ENCODE measurements around the gene NOP56.
"Not testable (repeated sequence)": the region's sequence is repeated elsewhere in the genome, so short reads cannot be mapped to it uniquely, and the experiment has no call there.

NOP56 gene

GRCh38 chr20:2680046-2680445 lies 27.6 kb downstream of the NOP56 start:
- Mint-ChIP-seq H3K36me3 (ENCODE audit: insufficient read depth) (no peaks in the 10 kb centered on the region), H3K4me3 (no peak overlapping the region), H3K9me3 (no peaks in the 10 kb centered on the region), H3K27ac (no peak overlapping the region), H3K4me1 (ENCODE audit: low read depth in 2 of 2) (no peaks in the 10 kb centered on the region), H3K27me3 (peaks cover 28 to 57% of the 10 kb centered on the region in 2 donors)
- no peak for DNase-seq
- no peak for ATAC-seq (replicated peaks)

- H3K27ac Mint-ChIP-seq; H3K4me1 Mint-ChIP-seq (ENCODE audit: low read depth in 2 of 2); H3K36me3 Mint-ChIP-seq (ENCODE audit: insufficient read depth); H3K4me3 Mint-ChIP-seq; H3K9me3 Mint-ChIP-seq; DNase-seq; ATAC-seq (replicated peaks): not testable (repeated sequence)
- H3K27me3 Mint-ChIP-seq: peaks cover 28 to 57% of the 10 kb centered on the region in 2 donors
Measured at GRCh38 chr20:2682040-2682439, 29.6 kb downstream of the NOP56 start.

GRCh38 chr20:2684817-2685216 lies 32.4 kb downstream of the NOP56 start:
- H3K4me3 Mint-ChIP-seq; ATAC-seq (replicated peaks); H3K9me3 Mint-ChIP-seq; H3K4me1 Mint-ChIP-seq (ENCODE audit: low read depth in 2 of 2); DNase-seq; H3K36me3 Mint-ChIP-seq (ENCODE audit: insufficient read depth); H3K27ac Mint-ChIP-seq: not testable (repeated sequence)
- H3K27me3 Mint-ChIP-seq: peaks cover 27 to 38% of the 10 kb centered on the region in 2 donors

GRCh38 chr20:2687514-2687913 lies 35.1 kb downstream of the NOP56 start:
- H3K27me3 Mint-ChIP-seq: peaks cover 15 to 24% of the 10 kb centered on the region in 2 donors
- peaks cover 14% of the 10 kb centered on the region for H3K36me3 Mint-ChIP-seq (ENCODE audit: insufficient read depth)
- H3K9me3 Mint-ChIP-seq: no peaks in the 10 kb centered on the region
- H3K4me1 Mint-ChIP-seq (ENCODE audit: low read depth in 2 of 2): peaks cover 16 to 19% of the 10 kb centered on the region in 2 donors
- H3K27ac Mint-ChIP-seq: no peak overlapping the region
- peak overlapping the region in 1 of 2 donors; percentile 48 for H3K4me3 Mint-ChIP-seq
- DNase-seq (no peak), ATAC-seq (replicated peaks) (no peak)

- DNase-seq: peak; percentile 80 to 85 (median 82)
- H3K27ac Mint-ChIP-seq: peak overlapping the region in 1 of 2 donors; percentile 56
- no peaks in the 10 kb centered on the region for H3K9me3 Mint-ChIP-seq
- H3K4me3 Mint-ChIP-seq: peak overlapping the region; percentile 48 to 55
- H3K4me1 Mint-ChIP-seq (ENCODE audit: low read depth in 2 of 2): peaks cover 16 to 19% of the 10 kb centered on the region in 2 donors
- peak; percentile 92 for ATAC-seq (replicated peaks)
- peaks cover 12 to 18% of the 10 kb centered on the region in 2 donors for H3K27me3 Mint-ChIP-seq
- peaks cover 14% of the 10 kb centered on the region for H3K36me3 Mint-ChIP-seq (ENCODE audit: insufficient read depth)
Measured at GRCh38 chr20:2688041-2688591, 35.7 kb downstream of the NOP56 start.

GRCh38 chr20:2690213-2690612 lies 37.8 kb downstream of the NOP56 start:
- peaks cover 17 to 27% of the 10 kb centered on the region in 2 donors for H3K27me3 Mint-ChIP-seq
- H3K4me3 Mint-ChIP-seq: no peak overlapping the region
- no peak for DNase-seq
- peaks cover 14% of the 10 kb centered on the region for H3K36me3 Mint-ChIP-seq (ENCODE audit: insufficient read depth)
- peaks cover 16 to 19% of the 10 kb centered on the region in 2 donors for H3K4me1 Mint-ChIP-seq (ENCODE audit: low read depth in 2 of 2)
- H3K9me3 Mint-ChIP-seq: no peaks in the 10 kb centered on the region
- no peak overlapping the region for H3K27ac Mint-ChIP-seq
- no peak for ATAC-seq (replicated peaks)

GRCh38 chr20:2690718-2691117 lies 38.3 kb downstream of the NOP56 start:
- Mint-ChIP-seq H3K36me3 (ENCODE audit: insufficient read depth) (peaks cover 14% of the 10 kb centered on the region), H3K4me3 (peak overlapping the region; percentile 95 to 96), H3K27ac (peak overlapping the region in 1 of 2 donors; percentile 94), H3K27me3 (peaks cover 20 to 32% of the 10 kb centered on the region in 2 donors), H3K9me3 (no peaks in the 10 kb centered on the region), H3K4me1 (ENCODE audit: low read depth in 2 of 2) (peaks cover 16 to 19% of the 10 kb centered on the region in 2 donors)
- ATAC-seq (replicated peaks): no peak
- no peak for DNase-seq

- H3K4me3 Mint-ChIP-seq: peak overlapping the region; percentile 95 to 96
- peaks cover 24 to 36% of the 10 kb centered on the region in 2 donors for H3K27me3 Mint-ChIP-seq
- no peaks in the 10 kb centered on the region for H3K9me3 Mint-ChIP-seq
- peaks cover 16 to 19% of the 10 kb centered on the region in 2 donors for H3K4me1 Mint-ChIP-seq (ENCODE audit: low read depth in 2 of 2)
- peak overlapping the region in 1 of 2 donors; percentile 94 for H3K27ac Mint-ChIP-seq
- ATAC-seq (replicated peaks): no peak
- peaks cover 14% of the 10 kb centered on the region for H3K36me3 Mint-ChIP-seq (ENCODE audit: insufficient read depth)
- DNase-seq: no peak
Measured at GRCh38 chr20:2691127-2691526, 38.7 kb downstream of the NOP56 start.

- Mint-ChIP-seq H3K27ac (peak overlapping the region; percentile 85 to 94), H3K4me3 (peak overlapping the region; percentile 95 to 96), H3K9me3 (no peaks in the 10 kb centered on the region), H3K4me1 (ENCODE audit: low read depth in 2 of 2) (peaks cover 16 to 19% of the 10 kb centered on the region in 2 donors), H3K27me3 (peaks cover 29 to 41% of the 10 kb centered on the region in 2 donors), H3K36me3 (ENCODE audit: insufficient read depth) (peaks cover 14% of the 10 kb centered on the region)
- DNase-seq: no peak
- ATAC-seq (replicated peaks): no peak
Measured at GRCh38 chr20:2691663-2692035, 39.2 kb downstream of the NOP56 start.

GRCh38 chr20:2692036-2692885 lies 39.8 kb downstream of the NOP56 start, which contains the start of gene EBF4:
Gene EBF4, plus strand, starts transcription at chr20:2692780. Its CDS starts 866 bp downstream, at chr20:2693646.
- ATAC-seq (replicated peaks) (peak; percentile 11), DNase-seq (no peak)
- Mint-ChIP-seq H3K27me3 (peaks cover 32 to 47% of the 10 kb centered on the region in 2 donors), H3K4me1 (ENCODE audit: low read depth in 2 of 2) (peaks cover 16 to 19% of the 10 kb centered on the region in 2 donors), H3K36me3 (ENCODE audit: insufficient read depth) (peaks cover 14% of the 10 kb centered on the region), H3K9me3 (no peaks in the 10 kb centered on the region), H3K27ac (peak within 1 kb of the TSS; percentile 85 to 94), H3K4me3 (peak within 1 kb of the TSS; percentile 95 to 96)

GRCh38 chr20:2692886-2693285 lies 40.5 kb downstream of the NOP56 start:
- ATAC-seq (replicated peaks) (peak; percentile 22), DNase-seq (peak in 2 of 3 experiments; percentile 22 to 27)
- Mint-ChIP-seq H3K27ac (no peak overlapping the region), H3K4me1 (ENCODE audit: low read depth in 2 of 2) (peaks cover 16 to 17% of the 10 kb centered on the region in 2 donors), H3K9me3 (no peaks in the 10 kb centered on the region), H3K4me3 (no peak overlapping the region), H3K27me3 (peaks cover 32 to 49% of the 10 kb centered on the region in 2 donors), H3K36me3 (ENCODE audit: insufficient read depth) (peaks cover 14% of the 10 kb centered on the region)

GRCh38 chr20:2693286-2694007 lies 41.0 kb downstream of the NOP56 start:
- DNase-seq: peak; percentile 45 to 51 (median 46)
- Mint-ChIP-seq H3K27ac (no peak overlapping the region), H3K9me3 (no peaks in the 10 kb centered on the region), H3K27me3 (peaks cover 32 to 55% of the 10 kb centered on the region in 2 donors), H3K36me3 (ENCODE audit: insufficient read depth) (peaks cover 12% of the 10 kb centered on the region), H3K4me3 (peak overlapping the region; percentile 10 to 35), H3K4me1 (ENCODE audit: low read depth in 2 of 2) (peaks cover 12 to 13% of the 10 kb centered on the region in 2 donors)
- ATAC-seq (replicated peaks): peak; percentile 70

- no peak for DNase-seq
- peaks cover 12% of the 10 kb centered on the region for H3K36me3 Mint-ChIP-seq (ENCODE audit: insufficient read depth)
- H3K9me3 Mint-ChIP-seq: no peaks in the 10 kb centered on the region
- no peak for ATAC-seq (replicated peaks)
- peaks cover 10% of the 10 kb centered on the region in 2 donors for H3K4me1 Mint-ChIP-seq (ENCODE audit: low read depth in 2 of 2)
- no peak overlapping the region for H3K27ac Mint-ChIP-seq
- peak overlapping the region; percentile 17 to 27 for H3K4me3 Mint-ChIP-seq
- peaks cover 32 to 61% of the 10 kb centered on the region in 2 donors for H3K27me3 Mint-ChIP-seq
Measured at GRCh38 chr20:2694008-2694471, 41.6 kb downstream of the NOP56 start.

All from effector memory CD8-positive, alpha-beta T cell (primary cell).